ENCODE measurements around the gene USP9X.

GRCh38 chrX:41121766-41122165 is 36.5 kb downstream of the USP9X start:
- TF ChIP-seq EGR1 (IDR thresholded peaks at IDR 0.05) (no peak), MAX (IDR thresholded peaks at IDR 0.05) (no peak), EP300 (IDR thresholded peaks at IDR 0.05; ENCODE audit: borderline replicate concordance) (no peak), TAF1 (IDR thresholded peaks at IDR 0.05; ENCODE audit: low read depth) (no peak), CEBPB (IDR thresholded peaks at IDR 0.05) (no peak)

Measured in Ishikawa (cell line).